ENCODE measurements around the gene LHFPL3.
"Not testable (repeated sequence)": the region's sequence is repeated elsewhere in the genome, so short reads cannot be mapped to it uniquely, and the experiment has no call there.

The LHFPL3 gene

DNA sequence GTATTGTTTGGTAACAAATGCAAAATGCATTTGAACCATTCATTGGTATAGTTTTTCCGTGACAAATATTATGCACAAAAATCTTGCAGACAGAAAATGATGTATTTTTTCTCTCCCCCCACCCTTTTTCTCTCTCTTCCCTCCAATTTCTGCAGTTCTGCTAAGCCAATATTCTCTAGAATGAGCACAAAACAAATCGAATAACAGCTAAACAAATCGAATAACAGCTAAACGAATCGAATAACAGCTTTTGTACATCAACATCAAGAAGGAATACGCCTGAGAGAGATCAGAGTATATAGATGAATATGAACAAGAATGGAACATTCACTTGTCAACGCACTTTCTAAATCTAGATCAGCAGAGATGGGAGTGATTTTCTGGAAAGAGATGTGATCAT, 577.6 kb downstream of the LHFPL3 start:
- DNase-seq, result no peak

DNA sequence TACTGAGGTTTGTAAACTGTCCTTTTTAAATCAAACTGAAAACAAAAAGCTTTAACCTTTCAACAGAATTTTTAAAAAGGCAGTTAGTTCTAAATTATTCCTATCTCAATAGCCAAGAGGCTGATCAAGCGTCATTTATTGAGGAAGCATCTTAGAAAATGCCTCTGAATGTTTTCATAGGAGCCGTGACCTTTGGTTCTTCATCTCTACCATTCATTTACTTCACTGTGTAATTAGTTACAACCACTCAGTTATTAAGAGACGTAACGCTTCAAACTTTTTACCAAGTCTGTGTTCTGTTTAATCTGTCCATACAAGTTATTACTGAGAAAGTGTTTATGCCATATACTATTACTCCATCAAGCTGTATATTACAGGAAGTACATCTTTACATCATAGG, 578.2 kb downstream of the LHFPL3 start:
- no peak for DNase-seq

DNA sequence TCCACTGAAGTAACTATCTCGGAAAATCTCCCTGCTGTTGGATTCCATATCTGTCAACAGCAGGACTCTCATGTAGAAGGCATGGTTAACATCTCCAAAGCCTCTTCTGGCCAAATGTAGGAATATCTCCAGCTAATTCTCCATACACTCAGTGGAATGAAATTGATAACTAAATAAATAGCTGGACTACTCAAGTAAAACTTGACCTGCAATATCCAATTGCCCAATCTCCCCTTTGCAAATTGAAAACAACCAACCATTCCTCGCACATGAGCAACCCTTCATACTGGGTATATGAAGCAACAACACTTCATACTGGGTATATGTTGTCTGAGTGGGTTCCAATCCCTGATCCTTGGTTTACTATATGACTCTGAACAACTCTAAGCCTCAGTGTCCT, 580.2 kb downstream of the LHFPL3 start:
- DNase-seq, result no peak

DNA sequence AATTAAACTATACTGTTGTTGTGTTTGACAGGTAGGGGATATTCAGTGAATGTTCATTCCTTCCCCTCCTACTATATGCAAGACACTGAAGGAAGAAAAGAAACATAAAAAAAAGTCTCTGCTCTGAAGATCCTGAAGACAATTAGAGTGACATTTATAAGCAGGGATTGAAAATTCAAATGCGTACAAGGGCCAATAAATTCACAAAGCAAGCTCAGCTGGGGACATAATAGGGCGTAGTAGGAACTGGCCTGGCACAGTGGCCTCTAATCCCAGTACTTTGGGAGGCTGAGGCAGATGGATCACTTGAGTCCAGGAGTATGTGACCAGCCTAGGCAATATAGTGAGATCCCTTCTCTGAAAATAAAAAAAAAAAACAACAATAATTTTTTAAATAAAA, 580.7 kb downstream of the LHFPL3 start:
- DNase-seq, result no peak

DNA sequence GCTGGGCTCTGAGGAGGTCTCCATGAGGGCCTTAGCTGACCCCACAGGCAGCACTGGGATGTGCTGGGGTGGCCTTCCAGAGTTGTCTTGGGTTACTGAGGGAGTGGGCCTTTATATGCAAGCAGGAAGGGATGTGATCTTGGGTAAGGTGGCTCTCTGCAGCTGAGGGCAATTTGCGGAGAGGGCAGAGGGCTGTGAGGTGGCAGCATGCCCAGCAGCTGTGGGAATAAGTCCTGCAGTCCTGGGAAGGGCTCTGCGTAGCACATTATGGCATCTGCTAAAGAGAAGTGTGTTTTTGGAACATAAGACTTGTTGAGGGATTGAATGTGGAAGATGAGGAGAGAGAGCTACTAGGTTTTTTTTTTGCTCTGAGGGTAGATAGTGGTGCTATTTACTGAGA, 586.0 kb downstream of the LHFPL3 start:
- no peak for DNase-seq

DNA sequence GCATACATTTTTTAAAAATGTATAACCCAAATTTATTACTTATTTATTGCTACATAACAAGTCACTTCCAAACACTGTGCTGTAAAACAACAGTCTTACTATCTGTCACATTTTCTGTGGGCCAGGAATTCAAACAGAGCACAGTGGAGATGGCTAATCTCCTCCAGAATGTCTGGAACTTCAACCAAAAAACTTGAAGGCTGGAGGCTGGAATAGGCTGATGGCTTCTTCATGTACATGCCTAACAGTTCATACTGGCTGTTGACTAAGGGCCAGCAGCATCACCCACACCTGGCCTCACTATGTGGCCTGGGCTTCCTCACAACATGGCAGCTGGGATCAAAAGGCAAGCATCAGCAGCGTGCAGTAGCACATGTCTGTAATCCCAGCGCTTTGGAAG, 593.2 kb downstream of the LHFPL3 start:
- no peak for DNase-seq

DNA sequence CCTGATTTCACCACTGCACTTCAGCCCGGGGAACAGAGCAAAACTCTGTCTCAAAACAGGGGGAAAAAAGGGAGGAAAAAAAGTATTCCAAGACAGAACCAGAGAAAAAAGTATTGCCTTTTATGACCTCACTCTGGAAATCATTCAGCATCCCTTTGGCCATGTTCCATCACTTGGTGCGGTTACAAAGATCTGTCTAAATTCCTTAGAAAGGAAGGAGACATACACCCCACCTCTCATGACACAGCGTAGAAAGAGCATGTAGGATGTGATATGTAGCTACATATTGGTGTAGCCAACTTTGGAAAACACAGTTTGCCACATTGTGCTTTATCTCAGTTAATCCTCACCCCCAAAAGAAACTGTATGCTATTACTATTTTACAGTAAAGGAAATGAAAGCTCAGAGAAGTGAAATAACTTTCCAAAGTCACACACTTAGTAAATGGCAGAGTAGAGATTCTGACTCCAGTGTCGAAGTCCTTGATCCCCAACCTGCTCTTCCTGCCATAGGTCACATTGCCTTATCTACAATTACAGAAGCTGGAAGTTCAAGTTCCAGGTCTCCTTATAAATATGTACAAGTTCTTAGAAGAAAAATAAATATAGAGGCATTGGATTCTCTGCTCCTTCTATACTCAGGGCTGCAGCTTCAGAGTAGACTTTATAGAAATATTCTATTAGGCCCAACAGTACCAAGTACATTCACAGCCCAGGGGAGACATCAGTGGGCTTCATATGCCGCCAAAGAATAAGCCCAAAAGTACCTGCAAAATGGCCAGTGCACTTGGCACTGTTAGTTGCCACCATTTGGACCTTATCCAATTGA, 594.0 kb downstream of the LHFPL3 start:
- DNase-seq, result no peak

DNA sequence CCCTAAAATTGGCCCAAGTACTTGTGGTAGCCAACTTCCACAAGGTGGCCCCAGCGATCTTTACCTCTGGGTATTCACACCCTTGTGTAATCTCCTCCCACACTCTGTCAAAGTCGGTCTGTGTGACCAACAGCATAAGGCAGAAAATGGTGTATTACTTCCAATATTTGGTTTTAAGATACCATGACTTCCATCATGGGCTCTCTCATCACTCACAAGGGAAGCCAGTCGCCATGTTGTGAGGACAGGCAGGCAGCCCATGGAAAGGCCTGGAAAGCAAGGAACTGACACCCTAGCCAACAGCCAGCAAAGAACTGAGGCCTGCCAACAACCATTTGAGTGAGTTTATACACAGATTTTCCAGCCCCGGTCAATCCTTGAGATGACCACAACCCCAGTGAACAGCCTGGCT, 594.6 kb downstream of the LHFPL3 start:
- peak in 3 of 4 experiments; percentile 18 to 60 (median 19) for DNase-seq

DNA sequence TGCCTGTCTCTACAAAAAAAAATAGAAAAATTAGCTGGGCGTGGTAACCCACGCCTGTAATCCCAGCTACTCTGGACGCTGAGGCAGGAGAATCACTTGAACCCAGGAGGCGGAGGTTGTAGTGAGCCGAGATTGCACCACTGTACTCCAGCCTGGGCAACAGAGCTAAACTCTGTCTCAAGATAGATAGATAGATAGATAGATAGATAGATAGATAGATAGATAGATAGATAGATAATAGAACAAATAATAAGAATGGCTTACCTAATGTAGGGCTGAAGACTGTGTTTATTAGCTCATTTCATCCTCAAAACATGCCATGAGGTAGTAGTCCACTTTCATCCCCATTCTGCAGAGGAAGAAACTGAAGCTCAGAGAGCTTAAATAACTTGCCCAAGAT, 597.8 kb downstream of the LHFPL3 start:
- not testable (repeated sequence) for DNase-seq

DNA sequence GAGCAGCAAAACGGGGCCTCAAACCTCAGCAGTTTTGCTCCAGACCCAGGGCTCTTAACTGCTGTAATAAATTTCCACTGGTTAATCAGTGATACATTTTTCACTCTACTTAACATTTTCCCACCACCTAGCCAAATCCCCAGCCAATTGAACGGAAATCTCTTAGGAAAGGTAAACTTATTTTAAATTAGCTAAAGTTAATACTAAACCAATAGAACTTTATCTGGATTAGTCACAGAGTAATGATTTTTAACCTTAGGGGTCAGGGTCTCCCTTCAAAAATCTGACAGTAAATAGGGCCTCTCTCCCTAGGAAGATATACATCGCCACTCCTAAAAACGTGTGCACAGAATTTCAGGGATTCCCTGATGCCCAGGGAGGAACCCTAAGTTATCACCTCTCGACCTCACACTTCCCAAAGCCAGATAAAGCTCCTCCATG, 598.2 kb downstream of the LHFPL3 start:
- no peak for DNase-seq

DNA sequence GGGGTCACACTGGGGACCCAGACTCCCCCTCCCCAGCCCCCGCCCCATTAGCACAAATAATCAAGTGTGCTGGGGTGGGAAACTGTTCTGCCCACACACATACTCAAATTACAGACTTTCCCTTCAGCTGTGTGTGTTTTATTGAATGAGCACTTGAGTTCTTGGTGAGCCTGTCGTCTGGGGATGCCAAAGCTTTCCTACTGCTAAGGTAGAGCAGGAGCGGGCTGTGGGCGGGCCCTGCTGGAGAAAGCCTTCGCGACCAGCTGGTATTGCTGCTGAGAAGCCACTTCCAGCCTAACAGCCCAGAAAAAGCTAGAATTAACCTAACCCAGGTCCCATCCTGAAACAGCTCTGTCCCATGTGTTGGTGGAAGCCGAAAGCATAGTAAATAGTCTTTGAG, 598.7 kb downstream of the LHFPL3 start:
- DNase-seq, result no peak

DNA sequence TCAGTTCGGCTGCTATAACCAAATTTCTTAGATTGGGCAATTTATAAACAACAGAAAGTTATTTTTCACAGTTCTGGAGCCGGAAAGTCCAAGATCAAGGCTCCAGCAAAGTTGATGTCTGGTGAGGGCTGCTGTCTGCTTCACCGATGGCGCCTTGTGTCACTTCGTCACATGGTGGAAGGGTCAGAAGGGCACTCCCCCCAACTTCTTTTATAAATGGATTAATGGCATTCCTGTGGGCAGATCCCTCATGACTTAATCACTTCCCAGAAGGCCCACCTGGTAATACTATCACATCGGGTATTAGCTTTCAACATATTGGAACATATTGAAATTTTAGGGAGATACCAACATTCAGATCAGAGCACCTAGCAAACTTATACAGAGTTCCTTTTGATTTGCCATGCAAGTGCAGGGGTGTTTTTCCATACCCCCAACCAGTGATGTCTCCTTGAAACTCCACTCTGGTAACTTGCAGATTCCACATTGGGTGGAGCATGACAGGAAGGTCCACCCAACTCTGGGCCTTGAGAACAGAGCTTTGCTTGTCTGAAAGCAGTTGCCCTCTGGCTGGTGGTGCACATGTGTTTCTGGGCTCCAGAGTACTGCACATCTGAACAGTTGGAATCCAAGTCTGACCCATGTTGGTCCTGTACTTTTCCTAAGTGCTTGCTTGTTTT, 600.5 kb downstream of the LHFPL3 start:
- no peak for DNase-seq

DNA sequence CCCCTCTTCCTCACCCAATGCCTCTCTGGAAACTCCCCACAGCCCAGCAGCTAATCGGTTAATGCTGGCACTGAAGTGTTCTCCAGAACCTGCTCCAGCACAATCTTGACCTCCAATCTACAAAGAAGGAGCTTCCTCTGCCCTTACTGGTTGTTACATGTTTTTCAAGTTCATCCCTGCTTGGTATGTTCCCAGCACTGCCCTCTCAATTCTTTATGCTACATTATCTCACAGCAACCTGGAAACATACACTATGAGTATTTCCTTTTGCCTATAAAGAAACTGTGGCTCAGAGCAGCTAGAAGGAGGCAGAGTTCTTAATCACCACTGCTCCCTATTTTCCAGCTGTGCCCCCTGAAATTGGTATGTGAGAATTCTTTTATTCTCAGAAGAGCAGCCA, 601.5 kb downstream of the LHFPL3 start:
- no peak for DNase-seq

DNA sequence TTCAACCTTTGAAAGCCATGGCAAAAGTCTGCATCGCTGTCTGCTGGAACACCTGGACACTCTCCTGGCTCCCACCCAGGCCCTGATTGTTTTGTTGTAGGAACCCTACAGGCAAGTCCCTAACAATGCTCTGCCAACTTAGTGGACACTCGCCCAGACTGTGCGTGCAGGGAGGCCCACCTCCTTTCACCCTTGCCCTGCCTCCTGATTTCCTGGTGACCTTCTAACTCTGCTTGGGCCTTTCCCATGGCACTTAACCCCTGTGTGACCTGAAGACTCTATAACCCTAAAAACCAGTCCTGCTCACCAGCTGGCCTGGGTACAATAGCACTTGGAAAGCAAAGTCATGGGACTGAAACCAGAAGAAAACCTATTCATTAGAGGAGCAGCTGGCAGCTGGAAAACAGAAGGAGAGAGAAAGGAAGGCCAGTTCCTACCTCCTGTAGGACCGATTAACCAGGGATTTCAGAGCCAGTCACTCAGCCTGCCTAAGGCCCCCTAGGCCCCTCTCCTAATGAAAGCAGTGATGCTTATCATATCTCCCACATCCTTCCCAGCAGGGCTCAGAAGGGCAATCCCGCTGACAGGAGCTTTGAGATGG, 602.9 kb downstream of the LHFPL3 start:
- DNase-seq, result no peak

DNA sequence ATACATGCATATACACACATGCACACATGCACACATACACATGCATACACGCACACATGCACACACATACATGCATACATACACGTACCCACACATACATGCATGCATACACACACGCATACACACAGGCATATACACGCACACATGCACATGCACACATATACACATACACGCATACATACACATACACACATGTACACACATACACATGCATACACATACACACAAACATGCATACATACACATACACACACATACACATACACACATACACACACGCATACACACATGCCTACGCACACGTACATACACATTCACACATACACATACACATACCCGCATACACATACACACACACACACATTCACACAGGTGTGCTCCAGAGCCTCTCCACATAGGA, 604.6 kb downstream of the LHFPL3 start:
- DNase-seq, result no peak

DNA sequence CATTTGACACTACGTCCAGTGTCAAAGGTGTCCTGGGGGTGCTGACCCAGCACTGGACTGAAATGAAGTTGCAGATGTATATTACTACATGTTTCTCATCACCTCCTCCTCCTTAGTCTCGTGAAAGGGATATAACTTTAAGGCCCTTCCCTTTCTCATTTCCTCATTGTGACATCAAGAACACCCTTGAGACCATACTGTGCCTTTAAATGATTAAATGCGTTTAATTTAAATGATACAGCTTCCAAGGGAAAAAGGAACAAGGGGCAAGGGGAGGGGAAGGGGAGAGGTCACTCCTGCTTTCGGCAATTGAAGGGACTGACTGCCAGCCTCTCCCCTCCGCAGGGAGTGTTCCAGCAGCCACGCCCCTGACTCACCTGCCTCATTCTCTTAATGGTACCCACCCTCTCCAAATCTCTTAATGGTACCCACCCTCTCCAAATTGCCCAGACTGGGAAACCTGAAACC, 605.2 kb downstream of the LHFPL3 start:
- no peak for DNase-seq

DNA sequence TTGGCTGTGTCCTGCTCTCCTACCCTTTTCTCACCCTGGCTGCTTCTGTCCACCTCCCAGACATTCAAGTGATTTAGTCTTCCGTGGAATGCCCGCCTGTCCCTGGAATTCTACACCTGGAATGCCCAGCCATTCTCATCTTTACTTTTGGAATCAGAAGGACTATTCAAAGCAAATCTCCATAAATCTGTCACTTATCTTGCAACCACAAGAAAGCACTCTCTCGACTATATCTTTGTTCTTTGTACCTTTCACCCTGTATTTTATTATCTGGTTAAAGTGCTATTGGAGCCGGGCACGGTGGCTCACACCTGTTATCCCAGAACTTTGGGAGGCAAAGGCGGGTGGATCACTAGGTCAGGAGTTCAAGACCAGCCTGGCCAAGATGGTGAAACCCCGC, 606.3 kb downstream of the LHFPL3 start:
- no peak for DNase-seq

DNA sequence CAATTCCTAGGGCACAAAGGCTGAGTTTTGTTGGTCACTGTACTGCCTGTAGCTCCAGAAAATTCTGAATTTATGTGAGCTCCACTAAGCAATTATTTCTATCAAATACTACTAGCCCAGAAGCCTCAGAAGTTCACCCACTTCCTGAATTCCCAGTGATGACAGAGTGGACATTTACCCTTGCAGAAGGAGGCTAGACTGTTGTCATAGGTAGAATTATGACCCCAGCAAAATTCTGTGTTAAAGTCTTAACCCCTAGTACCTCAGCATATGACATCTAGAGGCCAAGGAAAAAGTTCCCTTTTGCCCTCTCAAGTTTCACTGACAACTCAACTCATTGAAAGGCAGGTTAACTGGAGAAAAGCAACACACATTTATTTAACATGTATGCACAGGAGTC, 606.9 kb downstream of the LHFPL3 start:
- DNase-seq, result no peak

DNA sequence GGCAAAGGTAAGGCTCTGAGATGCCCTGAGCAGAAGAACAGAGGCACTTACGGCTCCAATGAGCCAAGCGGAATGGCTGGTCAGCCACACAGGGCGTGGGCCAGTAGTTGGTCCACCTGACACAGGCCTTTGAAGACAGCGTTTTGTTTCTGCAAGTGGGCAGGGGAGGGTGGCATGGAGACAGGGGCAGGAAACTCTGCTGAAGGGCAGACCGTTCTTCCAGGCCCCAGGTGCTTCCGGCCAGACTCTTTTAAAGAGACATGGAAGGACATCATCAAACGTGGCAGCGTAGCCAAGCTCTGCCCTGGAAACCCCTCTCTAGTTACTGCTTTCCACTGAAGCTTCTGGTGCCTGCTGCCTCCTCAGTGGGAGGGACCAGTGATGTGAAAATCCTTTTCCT, 608.1 kb downstream of the LHFPL3 start:
- no peak for DNase-seq

DNA sequence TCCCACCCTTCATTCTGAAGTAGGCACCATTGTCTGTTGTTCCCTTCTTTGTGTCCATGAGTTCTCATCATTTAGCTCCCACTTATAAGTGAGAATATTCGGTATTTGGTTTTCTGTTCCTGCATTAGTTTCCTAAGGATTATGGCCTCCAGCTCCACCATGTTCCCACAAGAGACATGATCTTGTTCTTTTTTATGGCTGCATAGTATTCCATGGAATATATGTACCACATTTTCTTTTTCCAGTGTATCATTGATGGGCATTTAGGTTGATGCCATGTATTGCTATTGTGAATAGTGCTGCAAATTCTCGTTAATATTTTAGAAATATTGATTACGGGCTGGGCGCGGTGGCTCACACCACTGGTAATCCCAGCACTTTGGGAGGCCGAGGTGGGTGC, 609.1 kb downstream of the LHFPL3 start:
- not testable (repeated sequence) for DNase-seq

DNA sequence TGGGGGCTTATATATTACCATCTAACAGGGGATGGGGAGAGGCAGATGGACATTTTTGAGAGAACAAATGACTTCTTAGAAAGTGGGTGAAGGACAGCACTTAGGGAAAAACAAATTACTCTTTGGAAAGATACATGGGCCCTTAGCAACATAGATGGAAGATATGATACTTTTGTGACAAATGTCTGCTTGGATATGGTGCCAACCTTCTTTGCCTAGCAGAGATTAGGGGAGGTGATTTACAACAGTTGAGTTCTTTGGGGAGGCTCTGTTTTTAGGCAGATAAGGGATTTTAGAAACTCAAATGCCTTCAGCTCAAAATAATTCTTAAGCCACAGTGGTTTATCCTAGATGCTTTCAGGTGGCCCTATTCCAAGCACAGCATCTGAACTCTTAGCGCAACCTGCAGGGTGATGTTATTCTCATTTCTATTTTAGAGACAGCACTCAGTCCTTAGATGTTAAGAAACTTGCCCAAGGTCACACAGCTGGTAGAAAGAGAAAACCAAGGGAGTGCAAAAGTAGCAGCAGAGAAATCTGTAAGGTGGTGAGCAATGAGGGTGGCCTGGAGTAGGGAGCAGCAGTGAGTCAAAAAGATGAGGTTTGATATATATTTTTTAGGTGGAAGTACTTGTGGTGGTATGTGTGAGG, 610.5 kb downstream of the LHFPL3 start:
- DNase-seq, result no peak

DNA sequence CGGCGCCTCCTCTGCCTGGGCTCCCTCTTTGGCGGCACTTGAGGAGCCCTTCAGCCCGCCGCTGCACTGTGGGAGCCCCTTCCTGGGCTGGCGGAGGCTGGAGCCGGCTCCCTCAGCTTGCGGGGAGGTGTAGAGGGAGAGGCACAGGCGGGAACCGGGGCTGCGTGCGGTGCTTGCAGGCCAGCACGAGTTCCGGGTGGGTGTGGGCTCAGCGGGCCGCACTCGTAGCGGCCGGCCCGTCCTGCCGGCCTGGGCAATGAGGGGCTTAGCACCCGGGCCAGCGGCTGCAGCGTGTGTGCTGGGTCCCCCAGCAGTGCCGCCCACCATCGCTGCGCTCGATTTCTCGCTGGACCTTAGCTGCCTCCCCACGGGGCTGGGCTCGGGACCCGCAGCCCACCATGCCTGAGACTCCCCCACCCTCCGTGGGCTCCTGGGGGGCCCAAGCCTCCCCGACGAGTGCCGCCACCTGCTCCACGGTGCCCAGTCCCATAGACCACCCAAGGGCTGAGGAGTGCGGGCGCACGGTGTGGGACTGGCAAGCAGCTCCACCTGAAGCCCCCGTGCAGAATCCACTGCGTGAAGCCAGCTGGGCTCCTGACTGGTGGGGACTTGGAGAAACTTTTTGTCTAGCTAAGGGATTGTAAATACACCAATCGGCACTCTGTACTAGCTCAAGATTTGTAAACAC, 611.8 kb downstream of the LHFPL3 start:
- DNase-seq, result no peak

All from activated naive CD4-positive, alpha-beta T cell (primary cell).